Endodermal cell (in vitro differentiated cells): ENCODE measurements around the gene MPRIP. TPM values are rescaled to one million over a fixed set of nuclear protein-coding genes. Genes with fewer than 3 reads are reported as not detected.
"Not testable (repeated sequence)": the region's sequence is repeated elsewhere in the genome, so short reads cannot be mapped to it uniquely, and the experiment has no call there.

Experiments
- DNase-seq: peaks from one replicate; pipeline ENCODE4 v3.0.0-alpha.2; 2017
- H3K27ac ChIP-seq: 2 replicates; pipeline ENCODE4 v1.5.1; 2013; ENCODE audit warnings: mild to moderate bottlenecking, low read depth, low read length, moderate library complexity
- H3K27me3 ChIP-seq: 2 replicates; pipeline ENCODE4 v1.6.1; 2013; ENCODE audit warnings: mild to moderate bottlenecking, low read length, moderate library complexity; ENCODE audit not compliant: insufficient read depth, control insufficient read depth, poor library complexity, severe bottlenecking
- H3K36me3 ChIP-seq: 2 replicates; pipeline ENCODE4 v1.7.0; 2013; ENCODE audit warnings: mild to moderate bottlenecking, low read length, moderate library complexity; ENCODE audit not compliant: control insufficient read depth, insufficient read depth
- H3K4me1 ChIP-seq: one replicate; pipeline ENCODE4 v1.7.0; 2013; ENCODE audit warnings: low read length; ENCODE audit not compliant: control insufficient read depth, insufficient read depth
- H3K4me3 ChIP-seq: 2 replicates; pipeline ENCODE4 v1.5.1; 2013; ENCODE audit warnings: mild to moderate bottlenecking, low read length, moderate library complexity
- H3K9ac ChIP-seq: 2 replicates; pipeline ENCODE4 v1.6.1; 2013; ENCODE audit warnings: mild to moderate bottlenecking, low read length, moderate library complexity; ENCODE audit not compliant: poor library complexity, severe bottlenecking; ENCODE audit errors: extremely low read depth
- H3K9me3 ChIP-seq: 2 replicates; pipeline ENCODE4 v1.6.1; 2013; ENCODE audit warnings: mild to moderate bottlenecking, low read length, moderate library complexity; ENCODE audit not compliant: control insufficient read depth
- H3K27ac Mint-ChIP-seq: 2 replicates; pipeline ENCODE4 v1.8.0; 2020; ENCODE audit warnings: mixed read lengths
- H3K27me3 Mint-ChIP-seq: 2 replicates; pipeline ENCODE4 v1.8.0; 2021; ENCODE audit warnings: mild to moderate bottlenecking, mixed read lengths; ENCODE audit not compliant: insufficient read depth
- H3K36me3 Mint-ChIP-seq: 2 replicates; pipeline ENCODE4 v1.8.0; 2020; ENCODE audit warnings: low read depth, mixed read lengths
- H3K4me1 Mint-ChIP-seq: 2 replicates; pipeline ENCODE4 v1.8.0; 2020; ENCODE audit warnings: mixed read lengths
- H3K4me3 Mint-ChIP-seq: 2 replicates; pipeline ENCODE4 v1.8.0; 2020; ENCODE audit warnings: mild to moderate bottlenecking, moderate library complexity, mixed read lengths
- H3K9me3 Mint-ChIP-seq: 2 replicates; pipeline ENCODE4 v1.8.0; 2020; ENCODE audit warnings: mild to moderate bottlenecking, mixed read lengths
- CTCF ChIP-seq: fragments of 200-600 bp; sonication (generic); conservative IDR thresholded peaks from 2 replicates; pipeline ENCODE4 v1.5.0; 2021; ENCODE audit warnings: antibody characterized with exemption, mild to moderate bottlenecking
- WGBS, 2 experiments: methylation state at CpG; one replicate each; pipeline versions ENCODE4 v1.1.5 to v1.1.7; 2013; ENCODE audit warnings: missing lambda C conversion rate in 2 of 2, mixed read lengths in 1 of 2; ENCODE audit not compliant: insufficient coverage in 1 of 2, insufficient read length in 1 of 2; 5-methylcytosine and 5-hydroxymethylcytosine counted together
- total RNA-seq, 2 donors: library from RNA; stranded (reverse); fragmentation: NEBNext Ultra II Directional in 1 of 2; extraction: Animal tissue kit (Norgen Biotek cat#: 25700) in 1 of 2; gene quantifications; 2 replicates in 1 of 2; 3 replicates in 1 of 2; pipeline ENCODE4 v1.2.1, GENCODE V29; 2021

Gene MPRIP
- total RNA-seq, 2 donors from 2014 or later, result 154 to 155 TPM

- H3K9me3 ChIP-seq, result no peaks in the 10 kb centered on the region
- Mint-ChIP-seq H3K9me3 (no peaks in the 10 kb centered on the region), H3K4me1 (peaks cover 12% of the 10 kb centered on the region), H3K36me3 (no peaks in the 10 kb centered on the region), H3K27me3 (no peaks in the 10 kb centered on the region), H3K4me3 (no peak overlapping the region), H3K27ac (peak overlapping the region; percentile 29)
- no peaks in the 10 kb centered on the region for H3K27me3 ChIP-seq
- no peak overlapping the region for H3K9ac ChIP-seq
- no peak overlapping the region for H3K27ac ChIP-seq
- DNase-seq, result peak; percentile 58
- peaks cover 5% of the 10 kb centered on the region for H3K4me1 ChIP-seq
- 78 to 81% methylated on average over 12 to 19 of the region's 19 CpGs for WGBS, 2 experiments
- no peak overlapping the region for H3K4me3 ChIP-seq
- no peaks in the 10 kb centered on the region for H3K36me3 ChIP-seq
- TF ChIP-seq CTCF, result no peak
Observed at GRCh38 chr17:17004251-17004996, 37.8 kb upstream of the MPRIP start.

DNA sequence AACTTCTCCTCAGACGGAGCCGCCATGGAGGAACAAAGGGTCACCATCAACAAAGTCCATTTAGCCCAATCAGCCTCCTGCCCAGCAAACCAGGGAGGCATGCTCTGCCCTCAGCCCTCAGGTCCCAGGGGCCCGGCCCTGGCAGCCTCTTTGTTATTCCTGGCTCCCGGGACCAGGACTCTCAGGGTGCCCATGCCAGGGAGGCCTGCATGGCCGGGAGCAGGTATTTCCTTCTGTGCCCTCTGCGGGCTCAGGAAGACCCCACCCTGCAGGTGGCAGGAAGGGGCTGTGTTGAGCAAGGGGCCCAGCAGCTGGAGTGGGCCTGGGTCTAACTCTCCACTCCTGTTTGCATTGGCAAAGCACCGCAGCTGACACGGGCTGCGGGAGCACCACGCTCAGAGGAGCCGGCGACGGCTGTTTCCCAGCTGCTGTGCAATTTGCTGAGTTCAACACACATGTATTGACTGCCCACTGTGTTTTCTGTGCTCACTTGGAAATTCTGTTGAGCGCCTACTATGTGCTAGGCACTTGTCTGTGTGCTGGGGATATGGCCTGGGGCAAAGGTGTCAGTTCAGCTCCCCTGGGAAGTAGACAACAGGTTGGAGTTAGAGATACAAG lies 37.2 kb upstream of the MPRIP start:
- H3K36me3 ChIP-seq, H3K4me3 Mint-ChIP-seq, H3K27ac ChIP-seq, H3K9ac ChIP-seq, H3K9me3 ChIP-seq, H3K27me3 Mint-ChIP-seq, H3K27me3 ChIP-seq, H3K36me3 Mint-ChIP-seq, H3K4me1 ChIP-seq, H3K9me3 Mint-ChIP-seq, DNase-seq, H3K4me3 ChIP-seq: not testable (repeated sequence)
- Mint-ChIP-seq H3K4me1 (peaks cover 16% of the 10 kb centered on the region), H3K27ac (peak overlapping the region; percentile 29)
- WGBS, 2 experiments, result 90 to 97% methylated on average over 8 to 12 of the region's 14 CpGs

DNA sequence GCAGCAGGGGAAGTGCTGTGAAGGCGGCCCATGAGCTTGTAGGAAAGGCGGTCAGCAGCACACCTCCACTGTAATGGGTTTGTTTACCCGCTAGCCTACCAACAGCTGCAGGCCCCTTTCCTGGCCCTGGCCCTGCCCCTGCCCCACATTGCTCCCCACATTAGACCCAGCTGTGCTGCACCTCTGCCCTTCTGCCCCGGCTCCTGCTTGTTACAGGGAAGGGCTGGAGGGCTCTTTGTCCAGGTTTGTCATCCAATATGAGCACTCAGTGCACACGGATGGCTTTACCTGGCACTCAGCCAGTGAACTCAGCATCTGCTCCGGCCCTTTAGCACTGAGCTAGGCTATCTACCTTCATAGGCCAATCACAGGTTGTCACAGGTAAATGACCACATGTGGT lies 34.4 kb upstream of the MPRIP start:
- H3K9me3 ChIP-seq, DNase-seq, H3K36me3 Mint-ChIP-seq, H3K4me1 ChIP-seq, H3K27me3 ChIP-seq, H3K27ac ChIP-seq, H3K4me3 ChIP-seq, H3K9me3 Mint-ChIP-seq, H3K9ac ChIP-seq, H3K36me3 ChIP-seq, H3K4me3 Mint-ChIP-seq, H3K27me3 Mint-ChIP-seq, H3K27ac Mint-ChIP-seq: not testable (repeated sequence)
- peaks cover 16% of the 10 kb centered on the region for H3K4me1 Mint-ChIP-seq
- WGBS, 2 experiments, result 100% methylated on average over 1 of the region's 6 CpGs; no CpG with 5 or more reads in 1 of the 2 experiments

DNA sequence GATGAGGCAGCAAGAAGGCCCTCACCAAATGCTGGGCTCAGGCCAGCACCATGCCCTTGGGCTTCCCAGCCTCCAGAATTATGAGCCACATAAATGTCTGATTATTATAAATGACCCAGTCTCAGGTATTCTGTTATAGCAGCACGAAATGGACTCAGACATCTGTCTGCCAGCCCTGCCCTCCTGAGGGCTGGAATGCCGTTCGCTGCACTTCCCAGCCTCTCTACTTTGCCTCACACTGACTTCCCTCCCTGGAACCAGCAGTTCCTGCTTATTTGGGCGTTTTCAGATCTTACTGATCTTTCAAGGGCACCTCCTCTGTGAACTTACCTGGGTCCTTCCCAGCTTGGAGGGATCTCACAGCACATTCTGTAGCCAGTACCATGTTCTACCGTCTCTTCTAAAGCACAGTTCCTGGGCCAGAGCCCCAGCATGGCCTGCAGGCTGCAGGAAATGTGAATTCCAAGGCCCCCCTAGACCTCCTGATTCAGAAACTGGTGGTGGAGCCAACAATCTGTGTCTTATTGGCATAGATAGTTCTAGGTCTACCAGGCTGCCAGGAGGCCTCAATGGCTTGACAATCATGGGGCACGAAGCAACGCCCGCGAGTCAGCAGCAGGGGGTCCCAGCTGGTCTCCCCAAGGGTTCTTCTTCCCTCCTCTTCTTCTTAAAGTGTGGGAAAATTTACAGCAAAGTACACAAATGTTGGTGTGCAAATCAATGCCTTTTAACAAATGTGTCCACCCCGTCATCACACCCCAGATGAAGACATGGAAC lies 33.4 kb upstream of the MPRIP start:
- not testable (repeated sequence) for H3K27me3 Mint-ChIP-seq

More for the DNA sequence above, 33.4 kb upstream of the MPRIP start:
- H3K27ac Mint-ChIP-seq, H3K9me3 ChIP-seq, H3K36me3 ChIP-seq, DNase-seq, H3K36me3 Mint-ChIP-seq, H3K4me3 ChIP-seq, H3K4me1 ChIP-seq, H3K9ac ChIP-seq, H3K4me3 Mint-ChIP-seq, H3K27ac ChIP-seq, H3K9me3 Mint-ChIP-seq, H3K27me3 ChIP-seq: not testable (repeated sequence)
- peaks cover 14% of the 10 kb centered on the region for H3K4me1 Mint-ChIP-seq
- 91 to 94% methylated on average over 5 to 10 of the region's 10 CpGs for WGBS, 2 experiments
